ENCODE results near the gene ATG14. TPM values are rescaled to one million over a fixed set of nuclear protein-coding genes. Genes with fewer than 3 reads are reported as not detected.

ATG14 gene
- total RNA-seq, 2 donors from 2014 or later = 11.0 to 12.9 TPM

- no peak overlapping the region for H3K9ac ChIP-seq (ENCODE audit: extremely low read depth, low read length, poor library complexity, severe bottlenecking)
- H3K4me1 ChIP-seq (ENCODE audit: control insufficient read depth, insufficient read depth, low read length) = no peaks in the 10 kb centered on the region
- Mint-ChIP-seq H3K27ac (no peak overlapping the region), H3K4me3 (no peak overlapping the region), H3K9me3 (no peaks in the 10 kb centered on the region), H3K4me1 (peaks cover 14% of the 10 kb centered on the region), H3K27me3 (ENCODE audit: insufficient read depth) (no peaks in the 10 kb centered on the region), H3K36me3 (ENCODE audit: low read depth) (peaks cover 39% of the 10 kb centered on the region)
- no peaks in the 10 kb centered on the region for H3K27me3 ChIP-seq (ENCODE audit: control insufficient read depth, insufficient read depth, low read length, poor library complexity, severe bottlenecking)
- no peak overlapping the region for H3K27ac ChIP-seq (ENCODE audit: low read depth, low read length)
- no peak for DNase-seq
- H3K9me3 ChIP-seq (ENCODE audit: control insufficient read depth, low read length) = no peaks in the 10 kb centered on the region
- H3K36me3 ChIP-seq (ENCODE audit: control insufficient read depth, insufficient read depth, low read length) = peaks cover 39% of the 10 kb centered on the region
- H3K4me3 ChIP-seq (ENCODE audit: low read length) = no peak overlapping the region
- TF ChIP-seq CTCF (conservative IDR thresholded peaks at IDR 0.05) = no peak
Measured at GRCh38 chr14:55388160-55388559, 23.5 kb downstream of the ATG14 start.

GRCh38 chr14:55387121-55387520 lies 24.5 kb downstream of the ATG14 start:
- Histone ChIP-seq H3K9ac (ENCODE audit: extremely low read depth, low read length, poor library complexity, severe bottlenecking) (no peak overlapping the region), H3K4me1 (ENCODE audit: control insufficient read depth, insufficient read depth, low read length) (no peaks in the 10 kb centered on the region), H3K9me3 (ENCODE audit: control insufficient read depth, low read length) (no peaks in the 10 kb centered on the region), H3K27ac (ENCODE audit: low read depth, low read length) (no peak overlapping the region), H3K4me3 (ENCODE audit: low read length) (no peak overlapping the region), H3K27me3 (ENCODE audit: control insufficient read depth, insufficient read depth, low read length, poor library complexity, severe bottlenecking) (no peaks in the 10 kb centered on the region), H3K36me3 (ENCODE audit: control insufficient read depth, insufficient read depth, low read length) (peaks cover 39% of the 10 kb centered on the region)
- Mint-ChIP-seq H3K4me3 (no peak overlapping the region), H3K27ac (no peak overlapping the region), H3K36me3 (ENCODE audit: low read depth) (peaks cover 40% of the 10 kb centered on the region), H3K27me3 (ENCODE audit: insufficient read depth) (no peaks in the 10 kb centered on the region), H3K9me3 (no peaks in the 10 kb centered on the region), H3K4me1 (peaks cover 14% of the 10 kb centered on the region)
- TF ChIP-seq CTCF (conservative IDR thresholded peaks at IDR 0.05) = no peak
- WGBS, 2 experiments (ENCODE audit: insufficient coverage in 1 of 2, insufficient read length in 1 of 2) = 94 to 99% methylated on average over 3 to 4 of the region's 4 CpGs
- no peak for DNase-seq

- peak; percentile 58 for DNase-seq
- no peaks in the 10 kb centered on the region for H3K4me1 ChIP-seq (ENCODE audit: control insufficient read depth, insufficient read depth, low read length)
- H3K9me3 ChIP-seq (ENCODE audit: control insufficient read depth, low read length) = no peaks in the 10 kb centered on the region
- H3K27ac Mint-ChIP-seq = no peak overlapping the region
- H3K27me3 ChIP-seq (ENCODE audit: control insufficient read depth, insufficient read depth, low read length, poor library complexity, severe bottlenecking) = no peaks in the 10 kb centered on the region
- H3K4me1 Mint-ChIP-seq = peaks cover 16% of the 10 kb centered on the region
- H3K36me3 ChIP-seq (ENCODE audit: control insufficient read depth, insufficient read depth, low read length) = peaks cover 47% of the 10 kb centered on the region
- no peak overlapping the region for H3K9ac ChIP-seq (ENCODE audit: extremely low read depth, low read length, poor library complexity, severe bottlenecking)
- H3K4me3 ChIP-seq (ENCODE audit: low read length) = no peak overlapping the region
- no peaks in the 10 kb centered on the region for H3K9me3 Mint-ChIP-seq
- peaks cover 43% of the 10 kb centered on the region for H3K36me3 Mint-ChIP-seq (ENCODE audit: low read depth)
- no peak for TF ChIP-seq CTCF (conservative IDR thresholded peaks at IDR 0.05)
- WGBS, 2 experiments (ENCODE audit: insufficient coverage in 1 of 2, insufficient read length in 1 of 2) = 89 to 91% methylated on average over 4 to 6 of the region's 6 CpGs
- H3K27me3 Mint-ChIP-seq (ENCODE audit: insufficient read depth) = no peaks in the 10 kb centered on the region
- no peak overlapping the region for H3K4me3 Mint-ChIP-seq
- H3K27ac ChIP-seq (ENCODE audit: low read depth, low read length) = no peak overlapping the region
Measured at GRCh38 chr14:55386037-55386808, 25.4 kb downstream of the ATG14 start.
